Measurements from ENCODE around the gene HAAO. TPM values are rescaled to one million over a fixed set of nuclear protein-coding genes. Genes with fewer than 3 reads are reported as not detected.

The HAAO gene
- total and polyA plus RNA-seq, 2 experiments from 2014 or later: 0.36 TPM; not detected in 1

DNA sequence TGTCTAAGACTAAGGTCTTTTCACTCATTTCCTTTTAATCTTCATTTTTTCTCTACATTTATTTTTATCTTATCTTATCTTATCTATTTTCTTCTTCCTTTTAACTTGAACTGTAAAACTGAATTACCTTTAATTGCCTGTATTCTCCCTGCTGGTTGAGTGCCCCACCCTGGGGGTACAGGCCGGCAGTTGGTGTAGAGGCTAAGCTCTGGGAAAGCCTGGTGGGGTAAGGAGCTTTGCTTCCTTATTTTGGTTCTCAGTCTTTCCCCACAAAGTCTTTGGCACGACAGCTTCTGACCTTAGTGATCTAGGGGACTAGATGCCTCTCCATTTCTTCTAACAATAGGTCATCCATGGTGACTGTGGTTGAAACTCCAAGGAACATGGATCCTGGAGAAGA lies 26.8 kb upstream of the HAAO start:
- no peak overlapping the region for H3K27ac ChIP-seq
- no peak overlapping the region for H3K4me2 ChIP-seq (ENCODE audit: unreplicated experiment)
- no peak overlapping the region for H3K9ac ChIP-seq
- H3K4me3 ChIP-seq: no peak overlapping the region
- H3K27me3 ChIP-seq (replicated peaks; ENCODE audit: insufficient read depth): no peaks in the 10 kb centered on the region
- H3K9me2 ChIP-seq (ENCODE audit: insufficient read depth): no peaks in the 10 kb centered on the region
- no peaks in the 10 kb centered on the region for H3K36me3 ChIP-seq (ENCODE audit: low read depth)
- WGBS, 2 experiments (ENCODE audit: low coverage in 1 of 2, low lambda C conversion rate in 2 of 2, missing lambda C conversion rate in 2 of 2): 63 to 75% methylated on average over 2 of the region's 2 CpGs
- no peak for DNase-seq
- H3K9me3 ChIP-seq (ENCODE audit: low read depth): no peaks in the 10 kb centered on the region
- H3F3A ChIP-seq (ENCODE audit: insufficient read depth): no peaks in the 10 kb centered on the region
- no peaks in the 10 kb centered on the region for H3K79me2 ChIP-seq (ENCODE audit: insufficient read depth)
- in situ Hi-C loops (cut with MboI): no loop called here
- no peaks in the 10 kb centered on the region for H3K4me1 ChIP-seq (ENCODE audit: insufficient read depth)
- no peaks in the 10 kb centered on the region for H4K20me1 ChIP-seq (ENCODE audit: insufficient read depth)
- no peak for TF ChIP-seq EZH2phosphoT487 (IDR thresholded peaks at IDR 0.05; ENCODE audit: insufficient read depth, low read depth)
- TF ChIP-seq EZH2 (IDR thresholded peaks at IDR 0.05; ENCODE audit: insufficient read depth, poor library complexity, severe bottlenecking): no peak
- H2AFZ ChIP-seq: no peak overlapping the region

DNA sequence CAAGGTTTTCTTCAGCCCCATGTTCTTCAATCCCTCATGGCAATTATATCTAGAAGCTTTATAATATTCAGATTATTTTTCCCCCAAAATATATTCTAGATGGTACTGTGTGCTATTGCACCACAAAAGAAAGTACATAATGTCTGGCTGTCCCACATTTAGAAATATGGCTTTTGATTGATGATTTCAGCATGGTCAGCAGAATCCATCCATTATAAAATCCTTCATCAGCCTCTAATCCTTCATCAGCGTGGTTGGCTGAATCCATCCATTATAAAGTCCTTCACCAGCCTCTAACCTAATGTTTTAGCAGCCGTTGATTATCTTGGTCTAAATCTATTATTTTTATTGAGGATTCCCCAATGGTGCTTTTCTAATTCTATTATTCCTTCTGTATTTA lies 23.3 kb upstream of the HAAO start:
- Histone ChIP-seq H3K36me3 (ENCODE audit: low read depth) (no peaks in the 10 kb centered on the region), H3K79me2 (ENCODE audit: insufficient read depth) (no peaks in the 10 kb centered on the region), H3K9me2 (ENCODE audit: insufficient read depth) (no peaks in the 10 kb centered on the region), H2AFZ (no peak overlapping the region), H3K4me2 (ENCODE audit: unreplicated experiment) (no peak overlapping the region), H3K27me3 (replicated peaks; ENCODE audit: insufficient read depth) (no peaks in the 10 kb centered on the region), H3K27ac (no peak overlapping the region), H3K4me3 (no peak overlapping the region), H3K4me1 (ENCODE audit: insufficient read depth) (peaks cover 4% of the 10 kb centered on the region; the same call in 1 of the 2 replicates), H4K20me1 (ENCODE audit: insufficient read depth) (no peaks in the 10 kb centered on the region), H3K9ac (no peak overlapping the region), H3K9me3 (ENCODE audit: low read depth) (no peaks in the 10 kb centered on the region), H3F3A (ENCODE audit: insufficient read depth) (peaks cover 14% of the 10 kb centered on the region)
- no peak for DNase-seq
- no peak for TF ChIP-seq EZH2phosphoT487 (IDR thresholded peaks at IDR 0.05; ENCODE audit: insufficient read depth, low read depth)
- no peak for TF ChIP-seq EZH2 (IDR thresholded peaks at IDR 0.05; ENCODE audit: insufficient read depth, poor library complexity, severe bottlenecking)
- in situ Hi-C loops (cut with MboI): no loop called here
- 32 to 35% methylated on average over 2 of the region's 2 CpGs for WGBS, 2 experiments (ENCODE audit: low coverage in 1 of 2, low lambda C conversion rate in 2 of 2, missing lambda C conversion rate in 2 of 2)

DNA sequence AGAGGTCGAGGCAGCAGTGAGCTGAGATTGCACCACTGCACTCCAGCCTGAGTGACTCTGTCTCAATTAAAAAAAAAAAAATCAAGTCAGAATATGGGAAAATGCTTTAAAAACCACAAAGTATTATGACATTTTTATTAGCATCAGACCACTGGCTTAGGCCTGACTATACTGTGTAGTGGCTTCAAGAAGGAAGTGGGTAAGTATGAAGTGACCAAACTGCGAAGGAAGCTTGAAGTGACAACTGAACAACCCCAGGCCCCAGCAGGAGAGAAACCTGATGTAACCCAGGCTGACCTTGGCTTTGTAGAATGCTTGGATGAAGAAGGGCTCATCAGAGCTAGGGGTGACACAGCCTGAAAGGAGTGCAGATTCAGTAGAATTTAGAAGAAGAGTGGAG lies 21.4 kb upstream of the HAAO start:
- no peaks in the 10 kb centered on the region for H3K9me3 ChIP-seq (ENCODE audit: low read depth)
- no peaks in the 10 kb centered on the region for H4K20me1 ChIP-seq (ENCODE audit: insufficient read depth)
- no peak overlapping the region for H3K9ac ChIP-seq
- H2AFZ ChIP-seq: no peak overlapping the region
- in situ Hi-C loops (cut with MboI): no loop called here
- 91 to 95% methylated on average over 2 of the region's 2 CpGs for WGBS, 2 experiments (ENCODE audit: low coverage in 1 of 2, low lambda C conversion rate in 2 of 2, missing lambda C conversion rate in 2 of 2)
- DNase-seq: no peak
- H3K4me1 ChIP-seq (ENCODE audit: insufficient read depth): peaks cover 9% of the 10 kb centered on the region
- H3F3A ChIP-seq (ENCODE audit: insufficient read depth): peaks cover 25% of the 10 kb centered on the region
- no peaks in the 10 kb centered on the region for H3K36me3 ChIP-seq (ENCODE audit: low read depth)
- no peaks in the 10 kb centered on the region for H3K79me2 ChIP-seq (ENCODE audit: insufficient read depth)
- no peak overlapping the region for H3K4me3 ChIP-seq
- H3K4me2 ChIP-seq (ENCODE audit: unreplicated experiment): no peak overlapping the region
- no peaks in the 10 kb centered on the region for H3K9me2 ChIP-seq (ENCODE audit: insufficient read depth)
- TF ChIP-seq EZH2phosphoT487 (IDR thresholded peaks at IDR 0.05; ENCODE audit: insufficient read depth, low read depth) (no peak), EZH2 (IDR thresholded peaks at IDR 0.05; ENCODE audit: insufficient read depth, poor library complexity, severe bottlenecking) (no peak)
- H3K27me3 ChIP-seq (replicated peaks; ENCODE audit: insufficient read depth): no peaks in the 10 kb centered on the region
- no peak overlapping the region for H3K27ac ChIP-seq

DNA sequence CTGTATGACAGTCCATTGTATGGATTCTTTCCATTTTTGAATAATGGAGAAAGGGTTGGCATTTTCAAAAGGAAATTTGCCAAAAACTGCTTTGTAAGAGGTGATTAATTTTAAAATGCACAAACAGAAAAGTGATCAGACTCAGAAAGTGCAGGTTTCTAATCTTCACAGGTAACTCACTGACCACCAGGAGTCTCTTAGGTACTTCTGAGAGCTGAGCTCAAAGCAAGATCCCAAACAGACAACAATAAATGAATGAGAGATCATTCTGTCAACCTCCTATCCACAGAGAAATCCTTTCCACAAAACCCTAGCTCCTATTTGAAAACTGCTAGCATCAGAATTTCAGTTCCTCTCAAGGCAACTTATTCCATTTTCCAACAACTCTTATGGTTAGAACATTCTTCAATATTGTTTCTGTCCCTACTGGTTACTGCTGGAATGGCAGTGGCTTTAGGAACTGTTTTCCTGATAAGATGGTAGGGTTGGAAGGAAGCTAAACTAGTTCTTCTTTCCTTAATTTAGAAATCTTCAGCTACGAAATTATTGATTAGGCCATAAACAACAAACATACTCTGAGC lies 20.6 kb upstream of the HAAO start:
- Histone ChIP-seq H3K4me2 (ENCODE audit: unreplicated experiment) (no peak overlapping the region), H3K4me1 (ENCODE audit: insufficient read depth) (peaks cover 9% of the 10 kb centered on the region), H3K9me2 (ENCODE audit: insufficient read depth) (no peaks in the 10 kb centered on the region), H3K4me3 (no peak overlapping the region), H3K79me2 (ENCODE audit: insufficient read depth) (no peaks in the 10 kb centered on the region), H3K27me3 (replicated peaks; ENCODE audit: insufficient read depth) (no peaks in the 10 kb centered on the region), H4K20me1 (ENCODE audit: insufficient read depth) (no peaks in the 10 kb centered on the region), H3K27ac (no peak overlapping the region), H2AFZ (no peak overlapping the region), H3F3A (ENCODE audit: insufficient read depth) (peaks cover 25% of the 10 kb centered on the region), H3K9ac (no peak overlapping the region), H3K9me3 (ENCODE audit: low read depth) (no peaks in the 10 kb centered on the region), H3K36me3 (ENCODE audit: low read depth) (no peaks in the 10 kb centered on the region)
- WGBS, 2 experiments (ENCODE audit: low coverage in 1 of 2, low lambda C conversion rate in 2 of 2, missing lambda C conversion rate in 2 of 2): 52 to 62% methylated on average over 1 of the region's 1 CpG
- in situ Hi-C loops (cut with MboI): no loop called here
- peak; percentile 53 for DNase-seq
- TF ChIP-seq EZH2 (IDR thresholded peaks at IDR 0.05; ENCODE audit: insufficient read depth, poor library complexity, severe bottlenecking): no peak
- TF ChIP-seq EZH2phosphoT487 (IDR thresholded peaks at IDR 0.05; ENCODE audit: insufficient read depth, low read depth): no peak
